ENCODE measurements around the gene ACSL1.

- TF ChIP-seq POLR2A (IDR thresholded peaks at IDR 0.05) (no peak), CTCF (IDR thresholded peaks at IDR 0.05) (no peak)
Observed at GRCh38 chr4:184729946-184730345, 95.8 kb downstream of the ACSL1 start.
